Type B pancreatic cell (in vitro differentiated cells): ENCODE results near the gene SMCO4. TPM values are rescaled to one million over a fixed set of nuclear protein-coding genes. Genes with fewer than 3 reads are reported as not detected.
"Not testable (repeated sequence)": the region's sequence is repeated elsewhere in the genome, so short reads cannot be mapped to it uniquely, and the experiment has no call there.

Experiments
- DNase-seq: peaks from one replicate; pipeline ENCODE4 v3.0.0; 2021; ENCODE audit warnings: mixed read lengths; ENCODE audit not compliant: unreplicated experiment; ENCODE audit errors: extremely low spot score
- H3K27ac Mint-ChIP-seq: 2 replicates; pipeline ENCODE4 v1.8.0; 2021; ENCODE audit warnings: mild to moderate bottlenecking, mixed read lengths
- H3K27me3 Mint-ChIP-seq: 2 replicates; pipeline ENCODE4 v1.8.0; 2021; ENCODE audit warnings: mixed read lengths
- H3K36me3 Mint-ChIP-seq: 2 replicates; pipeline ENCODE4 v1.8.0; 2021; ENCODE audit warnings: mixed read lengths
- H3K4me1 Mint-ChIP-seq: one replicate; pipeline ENCODE4 v1.8.0; 2021; ENCODE audit warnings: mixed read lengths; ENCODE audit not compliant: unreplicated experiment
- H3K4me3 Mint-ChIP-seq: 2 replicates; pipeline ENCODE4 v1.8.0; 2021; ENCODE audit warnings: mild to moderate bottlenecking, mixed read lengths
- H3K9me3 Mint-ChIP-seq: 2 replicates; pipeline ENCODE4 v1.8.0; 2021; ENCODE audit warnings: mixed read lengths
- long read RNA-seq: library from polyadenylated mRNA; unstranded; transcript quantifications from one replicate; pipeline ENCODE4 v2.0.0, GENCODE V29; 2020
- total RNA-seq: library from RNA; stranded (reverse); gene quantifications from 2 replicates; pipeline ENCODE4 v1.2.1, GENCODE V29; 2021; ENCODE audit warnings: low replicate concordance
- TF ChIP-seq, protein P1 (sequence below): fragments of 200-600 bp; sonication (generic); conservative IDR thresholded peaks from 2 replicates; pipeline ENCODE4 v1.5.0; 2021; ENCODE audit warnings: antibody characterized with exemption, mild to moderate bottlenecking

Gene SMCO4, protein sequence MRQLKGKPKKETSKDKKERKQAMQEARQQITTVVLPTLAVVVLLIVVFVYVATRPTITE
- 18.2 and 28.3 TPM in 2 replicates for total RNA-seq
- long read RNA-seq, partial matches to known transcripts: 0 of 7 reads
- long read RNA-seq, other reads (novel, unspliced or antisense): 3 of 7 reads

GRCh38 chr11:93543292-93543977 is at the start of gene SMCO4:
TSS of gene SMCO4 (minus strand) at chr11:93543391. CDS start at chr11:93479189, 64,202 bp downstream.
- Mint-ChIP-seq H3K4me3 (peak within 1 kb of the TSS; percentile 91), H3K27ac (peak within 1 kb of the TSS; percentile 87), H3K27me3 (peaks cover 30% of the 10 kb centered on the region), H3K36me3 (no peaks in the 10 kb centered on the region), H3K4me1 (peaks cover 16% of the 10 kb centered on the region), H3K9me3 (no peaks in the 10 kb centered on the region)
- TF ChIP-seq, protein P1, sequence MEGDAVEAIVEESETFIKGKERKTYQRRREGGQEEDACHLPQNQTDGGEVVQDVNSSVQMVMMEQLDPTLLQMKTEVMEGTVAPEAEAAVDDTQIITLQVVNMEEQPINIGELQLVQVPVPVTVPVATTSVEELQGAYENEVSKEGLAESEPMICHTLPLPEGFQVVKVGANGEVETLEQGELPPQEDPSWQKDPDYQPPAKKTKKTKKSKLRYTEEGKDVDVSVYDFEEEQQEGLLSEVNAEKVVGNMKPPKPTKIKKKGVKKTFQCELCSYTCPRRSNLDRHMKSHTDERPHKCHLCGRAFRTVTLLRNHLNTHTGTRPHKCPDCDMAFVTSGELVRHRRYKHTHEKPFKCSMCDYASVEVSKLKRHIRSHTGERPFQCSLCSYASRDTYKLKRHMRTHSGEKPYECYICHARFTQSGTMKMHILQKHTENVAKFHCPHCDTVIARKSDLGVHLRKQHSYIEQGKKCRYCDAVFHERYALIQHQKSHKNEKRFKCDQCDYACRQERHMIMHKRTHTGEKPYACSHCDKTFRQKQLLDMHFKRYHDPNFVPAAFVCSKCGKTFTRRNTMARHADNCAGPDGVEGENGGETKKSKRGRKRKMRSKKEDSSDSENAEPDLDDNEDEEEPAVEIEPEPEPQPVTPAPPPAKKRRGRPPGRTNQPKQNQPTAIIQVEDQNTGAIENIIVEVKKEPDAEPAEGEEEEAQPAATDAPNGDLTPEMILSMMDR: peak; percentile 84
- DNase-seq: peak; percentile 89

- Mint-ChIP-seq H3K9me3 (no peaks in the 10 kb centered on the region), H3K27ac (no peak overlapping the region), H3K4me1 (no peaks in the 10 kb centered on the region), H3K27me3 (peaks cover 6% of the 10 kb centered on the region), H3K36me3 (no peaks in the 10 kb centered on the region), H3K4me3 (no peak overlapping the region)
- no peak for DNase-seq
- TF ChIP-seq, protein P1: no peak
Measured at GRCh38 chr11:93591247-93591898, 48.2 kb upstream of the SMCO4 start.

GRCh38 chr11:93589347-93589746 is 46.2 kb upstream of the SMCO4 start:
- H3K36me3 Mint-ChIP-seq: no peaks in the 10 kb centered on the region
- no peak overlapping the region for H3K4me3 Mint-ChIP-seq
- H3K4me1 Mint-ChIP-seq: no peaks in the 10 kb centered on the region
- no peak for DNase-seq
- no peaks in the 10 kb centered on the region for H3K9me3 Mint-ChIP-seq
- TF ChIP-seq, protein P1: no peak
- peaks cover 6% of the 10 kb centered on the region for H3K27me3 Mint-ChIP-seq
- no peak overlapping the region for H3K27ac Mint-ChIP-seq

DNA sequence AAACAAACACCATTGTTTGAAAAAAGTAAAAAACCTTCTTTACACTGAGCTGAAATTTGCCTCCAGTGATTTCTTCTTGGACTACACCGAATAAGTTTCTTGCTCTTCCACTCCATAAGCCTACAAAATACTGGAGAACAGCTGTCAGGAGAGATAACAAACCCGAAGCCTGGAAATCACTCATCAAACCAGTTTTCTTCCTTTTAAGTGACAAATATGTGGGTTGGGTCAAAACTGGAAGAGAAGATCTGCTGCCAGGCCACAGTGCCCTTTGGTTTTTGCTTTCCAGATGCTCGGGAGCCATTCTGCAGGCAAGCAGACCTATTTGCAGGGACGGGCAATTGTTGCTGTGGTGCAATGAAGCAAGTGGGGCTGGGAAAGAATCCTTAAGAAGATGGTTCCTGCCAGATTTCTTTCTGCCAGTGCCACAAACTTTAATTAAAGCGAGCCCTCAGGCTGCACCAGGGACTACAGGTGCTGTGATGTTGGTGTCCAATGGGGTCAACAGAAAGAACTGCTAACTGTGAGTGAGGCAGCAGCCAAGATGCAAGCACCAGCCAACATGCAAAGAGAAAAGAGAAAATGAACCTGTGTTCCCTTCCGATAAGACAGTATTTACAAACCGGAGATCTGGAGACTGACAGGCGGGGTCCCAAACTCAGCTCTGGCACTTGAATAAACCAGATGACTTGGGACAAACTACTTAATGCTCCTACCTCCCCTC is 44.8 kb upstream of the SMCO4 start:
- TF ChIP-seq, protein P1: no peak
- no peak for DNase-seq
- H3K27me3 Mint-ChIP-seq: peaks cover 6% of the 10 kb centered on the region
- no peak overlapping the region for H3K4me3 Mint-ChIP-seq
- H3K27ac Mint-ChIP-seq: peak overlapping the region; percentile 10
- no peaks in the 10 kb centered on the region for H3K36me3 Mint-ChIP-seq
- no peaks in the 10 kb centered on the region for H3K4me1 Mint-ChIP-seq
- no peaks in the 10 kb centered on the region for H3K9me3 Mint-ChIP-seq

DNA sequence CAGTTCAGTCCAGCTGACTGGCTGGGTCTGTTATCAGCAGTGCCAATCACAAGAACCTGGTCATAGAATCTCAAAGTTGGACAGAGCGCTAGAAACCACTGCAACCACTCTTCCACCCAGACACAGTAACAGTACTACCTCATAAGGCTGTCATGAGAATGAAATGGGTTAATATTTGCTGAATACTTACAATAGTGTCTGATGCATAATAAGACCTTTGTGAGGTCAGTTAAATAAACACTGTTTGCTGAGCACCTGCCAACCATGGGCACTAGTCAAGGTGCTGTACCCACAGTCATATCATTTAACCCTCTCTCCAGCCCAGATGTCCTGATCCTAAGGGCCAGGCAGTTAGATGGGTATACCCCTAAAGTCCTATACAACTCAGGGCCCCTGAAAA is 44.2 kb upstream of the SMCO4 start:
- DNase-seq, H3K27me3 Mint-ChIP-seq, H3K4me1 Mint-ChIP-seq, H3K9me3 Mint-ChIP-seq, H3K36me3 Mint-ChIP-seq, H3K4me3 Mint-ChIP-seq: not testable (repeated sequence)
- peak overlapping the region; percentile 10 for H3K27ac Mint-ChIP-seq
